Epithelial cell of esophagus (primary cell): ENCODE measurements around the gene BDH1.
A peak's percentile ranks its signal among the peaks of the same experiment; 100 is the strongest.
"Not testable (repeated sequence)": the region's sequence is repeated elsewhere in the genome, so short reads cannot be mapped to it uniquely, and the experiment has no call there.

Experiments
- DNase-seq: peaks from one replicate; pipeline ENCODE4 v3.0.0; 2010; ENCODE audit warnings: low read depth
- H3K4me3 ChIP-seq: 2 replicates; pipeline ENCODE4 v1.5.1; 2011; ENCODE audit warnings: mild to moderate bottlenecking, low read length, control low read depth
- CTCF ChIP-seq: IDR thresholded peaks from 2 replicates; pipeline ENCODE4 v1.5.1; 2011; ENCODE audit warnings: low read depth, mild to moderate bottlenecking, low read length, control low read depth, inconsistent platforms; ENCODE audit not compliant: insufficient read depth; ENCODE audit errors: missing control alignments

BDH1 gene

GRCh38 chr3:197519801-197520211, 36.0 kb downstream of the BDH1 start:
- TF ChIP-seq CTCF, result no peak
- DNase-seq, result no peak
- no peak overlapping the region for H3K4me3 ChIP-seq

- no peak for TF ChIP-seq CTCF
- H3K4me3 ChIP-seq, result no peak overlapping the region
- DNase-seq, result no peak
Observed at GRCh38 chr3:197518881-197519421, 36.8 kb downstream of the BDH1 start.

GRCh38 chr3:197517922-197518683, 37.7 kb downstream of the BDH1 start:
- H3K4me3 ChIP-seq, DNase-seq: not testable (repeated sequence)

- DNase-seq, H3K4me3 ChIP-seq: not testable (repeated sequence)
Observed at GRCh38 chr3:197516890-197517606, 38.7 kb downstream of the BDH1 start.

GRCh38 chr3:197516517-197516889, 39.3 kb downstream of the BDH1 start:
- DNase-seq, result peak; percentile 100
- no peak for TF ChIP-seq CTCF

GRCh38 chr3:197514786-197515355, 40.9 kb downstream of the BDH1 start:
- TF ChIP-seq CTCF, result no peak
- DNase-seq, result no peak
- no peak overlapping the region for H3K4me3 ChIP-seq

More at GRCh38 chr3:197516517-197516889, 39.3 kb downstream of the BDH1 start:
- H3K4me3 ChIP-seq, result peak overlapping the region; percentile 4

- DNase-seq, result peak; percentile 73
- no peak overlapping the region for H3K4me3 ChIP-seq
- TF ChIP-seq CTCF, result no peak
Observed at GRCh38 chr3:197513953-197514785, 41.6 kb downstream of the BDH1 start.
